GM23338 (cell line): ENCODE data around the gene CNPY2.

Source experiments
- CREB1 ChIP-seq: fragments of 250-450 bp; sonication (Bioruptor Pico); IDR thresholded peaks from 2 replicates; pipeline ENCODE4 v1.5.0; 2020; ENCODE audit warnings: low read depth, mild to moderate bottlenecking, moderate library complexity
- CTCF ChIP-seq, 2 experiments: fragments of 200-600 bp in 1 of 2; sonication (generic) in 1 of 2; conservative IDR thresholded peaks; 2 replicates each; pipeline versions ENCODE4 v1.5.1 to v1.6.1; 2016 to 2017; ENCODE audit warnings: antibody characterized with exemption in 2 of 2, low read depth in 2 of 2, mild to moderate bottlenecking in 2 of 2, moderate library complexity in 1 of 2
- ETS1 ChIP-seq: IDR thresholded peaks from 2 replicates; pipeline ENCODE4 v1.6.1; 2016; ENCODE audit warnings: antibody characterized with exemption
- EZH2 ChIP-seq: fragments of 200-600 bp; sonication (generic); IDR thresholded peaks from one replicate; pipeline ENCODE4 v1.8.0; 2017; ENCODE audit warnings: antibody characterized with exemption, mild to moderate bottlenecking, low read depth; ENCODE audit not compliant: unreplicated experiment
- EZH2phosphoT487 ChIP-seq: fragments of 200-600 bp; sonication (generic); IDR thresholded peaks from one replicate; pipeline ENCODE4 v1.8.1; 2018; ENCODE audit warnings: antibody characterized with exemption; ENCODE audit not compliant: unreplicated experiment
- JUNB ChIP-seq: IDR thresholded peaks from one replicate; pipeline ENCODE4 v1.6.1; 2016; ENCODE audit warnings: antibody characterized with exemption; ENCODE audit not compliant: unreplicated experiment
- NANOG ChIP-seq: IDR thresholded peaks from 2 replicates; pipeline ENCODE4 v1.6.1; 2016; ENCODE audit warnings: antibody characterized with exemption, borderline replicate concordance
- POLR2AphosphoS5 ChIP-seq: IDR thresholded peaks from 2 replicates; pipeline ENCODE4 v1.6.1; 2016; ENCODE audit warnings: antibody characterized with exemption, low read depth
- REST ChIP-seq: IDR thresholded peaks from one replicate; pipeline ENCODE4 v1.6.1; 2018; ENCODE audit warnings: antibody characterized with exemption; ENCODE audit not compliant: unreplicated experiment
- STAT1 ChIP-seq: IDR thresholded peaks from one replicate; pipeline ENCODE4 v1.6.1; 2016; ENCODE audit warnings: antibody characterized with exemption; ENCODE audit not compliant: unreplicated experiment
- ZNF114 ChIP-seq: fragments of 250-450 bp; sonication (Bioruptor Pico); IDR thresholded peaks from 2 replicates; pipeline ENCODE4 v1.5.0; 2020; ENCODE audit warnings: mild to moderate bottlenecking, moderate library complexity
- ZNF331 ChIP-seq: fragments of 250-450 bp; sonication (Bioruptor Pico); IDR thresholded peaks from 2 replicates; pipeline ENCODE4 v1.5.0; 2020; ENCODE audit warnings: low read depth, mild to moderate bottlenecking, moderate library complexity
- ZNF462 ChIP-seq: fragments of 250-450 bp; sonication (Bioruptor Pico); IDR thresholded peaks from 2 replicates; pipeline ENCODE4 v1.5.0; 2020; ENCODE audit warnings: mild to moderate bottlenecking, moderate library complexity

- TF ChIP-seq CTCF (conservative IDR thresholded peaks at IDR 0.05; ENCODE audit: low read depth in 2 of 2) (no peak), EZH2 (no peak), ZNF114 (no peak), REST (no peak), POLR2AphosphoS5 (no peak), EZH2phosphoT487 (no peak), ZNF331 (no peak), STAT1 (no peak), NANOG (no peak), ETS1 (no peak), JUNB (no peak), CREB1 (CRISPR knock-in tag) (no peak), ZNF462 (CRISPR knock-in tag) (no peak)
Observed at GRCh38 chr12:56311003-56311402, 4.8 kb downstream of the CNPY2 start.
